Suprapubic skin (tissue), 4 donors: ENCODE measurements around the gene FNIP1. TPM values are rescaled to one million over a fixed set of nuclear protein-coding genes. Genes with fewer than 3 reads are reported as not detected.

Source experiments
- DNase-seq, 2 donors: peaks; one replicate each; pipeline ENCODE4 v3.0.0-alpha.2; 2019; ENCODE audit warnings: low spot score in 2 of 2
- H3K27ac ChIP-seq: fragments of 200-600 bp; sonication (generic); one replicate; pipeline ENCODE4 v1.5.1; 2019
- H3K27me3 ChIP-seq: fragments of 200-600 bp; sonication (generic); one replicate; pipeline ENCODE4 v1.5.1; 2019
- H3K36me3 ChIP-seq: fragments of 200-600 bp; sonication (generic); one replicate; pipeline ENCODE4 v1.5.1; 2019
- H3K4me1 ChIP-seq: fragments of 200-600 bp; sonication (generic); one replicate; pipeline ENCODE4 v1.5.1; 2019
- H3K4me3 ChIP-seq: fragments of 200-600 bp; sonication (generic); one replicate; pipeline ENCODE4 v1.5.1; 2019; ENCODE audit warnings: mild to moderate bottlenecking
- H3K9me3 ChIP-seq: fragments of 200-600 bp; sonication (generic); one replicate; pipeline ENCODE4 v1.5.1; 2019
- EP300 ChIP-seq: sonication (generic); formaldehyde crosslinking; IDR thresholded peaks from one replicate; pipeline ENCODE4 v1.6.1; 2017; ENCODE audit warnings: antibody characterized with exemption
- POLR2A ChIP-seq, 2 donors: fragments of 450-650 bp; IDR thresholded peaks; one replicate each; pipeline ENCODE4 v1.6.1; 2017; ENCODE audit warnings: antibody characterized with exemption in 2 of 2, mild to moderate bottlenecking in 2 of 2, moderate library complexity in 2 of 2
- POLR2AphosphoS5 ChIP-seq, 3 donors: sonication (generic); formaldehyde crosslinking; IDR thresholded peaks; one replicate each; pipeline ENCODE4 v1.6.1; 2017; ENCODE audit warnings: antibody characterized with exemption in 3 of 3
- WGBS: methylation state at CpG from one replicate; pipeline ENCODE4 v1.1.5; 2018; 5-methylcytosine and 5-hydroxymethylcytosine counted together
- total RNA-seq, 4 donors: library from RNA; depleted of rRNA; stranded (reverse); fragments of >200 nt; gene quantifications; one replicate each; pipeline ENCODE4 v1.1.0, GENCODE V29; 2016
- TF ChIP-seq, protein P1 (sequence below), 2 donors: fragments of 200-600 bp in 1 of 2; fragments of 450-650 bp in 1 of 2; sonication (generic) in 1 of 2; IDR thresholded peaks; one replicate each; pipeline ENCODE4 v1.5.1; 2016 to 2019; ENCODE audit warnings: antibody characterized with exemption in 2 of 2, mild to moderate bottlenecking in 1 of 2, moderate library complexity in 1 of 2

Gene FNIP1
- total RNA-seq, 4 donors from 2014 or later, result 24.6 to 65.4 (median 26.9) TPM

DNA sequence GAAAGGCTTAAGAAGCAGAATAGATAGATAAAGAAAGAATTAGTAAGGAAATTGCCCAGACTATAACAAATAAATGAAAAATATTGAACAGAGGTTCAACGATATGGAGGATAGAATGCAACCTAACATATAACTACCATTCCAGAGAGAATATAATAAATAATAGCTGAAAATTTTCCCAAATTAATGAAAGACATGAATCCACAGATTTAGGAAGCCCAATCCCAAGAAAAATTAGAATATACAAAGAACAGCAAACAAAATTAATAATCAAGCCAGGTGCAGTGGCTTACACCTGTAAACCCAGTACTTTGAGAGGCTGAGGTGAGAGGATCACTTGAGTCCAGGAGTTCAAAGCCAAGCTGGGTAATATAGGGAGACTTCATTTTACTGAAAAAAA lies 27.8 kb upstream of the FNIP1 start:
- Histone ChIP-seq H3K4me1 (no peaks in the 10 kb centered on the region), H3K27ac (no peak overlapping the region), H3K36me3 (no peaks in the 10 kb centered on the region), H3K27me3 (no peaks in the 10 kb centered on the region), H3K4me3 (no peak overlapping the region), H3K9me3 (no peaks in the 10 kb centered on the region)
- TF ChIP-seq, protein P1, sequence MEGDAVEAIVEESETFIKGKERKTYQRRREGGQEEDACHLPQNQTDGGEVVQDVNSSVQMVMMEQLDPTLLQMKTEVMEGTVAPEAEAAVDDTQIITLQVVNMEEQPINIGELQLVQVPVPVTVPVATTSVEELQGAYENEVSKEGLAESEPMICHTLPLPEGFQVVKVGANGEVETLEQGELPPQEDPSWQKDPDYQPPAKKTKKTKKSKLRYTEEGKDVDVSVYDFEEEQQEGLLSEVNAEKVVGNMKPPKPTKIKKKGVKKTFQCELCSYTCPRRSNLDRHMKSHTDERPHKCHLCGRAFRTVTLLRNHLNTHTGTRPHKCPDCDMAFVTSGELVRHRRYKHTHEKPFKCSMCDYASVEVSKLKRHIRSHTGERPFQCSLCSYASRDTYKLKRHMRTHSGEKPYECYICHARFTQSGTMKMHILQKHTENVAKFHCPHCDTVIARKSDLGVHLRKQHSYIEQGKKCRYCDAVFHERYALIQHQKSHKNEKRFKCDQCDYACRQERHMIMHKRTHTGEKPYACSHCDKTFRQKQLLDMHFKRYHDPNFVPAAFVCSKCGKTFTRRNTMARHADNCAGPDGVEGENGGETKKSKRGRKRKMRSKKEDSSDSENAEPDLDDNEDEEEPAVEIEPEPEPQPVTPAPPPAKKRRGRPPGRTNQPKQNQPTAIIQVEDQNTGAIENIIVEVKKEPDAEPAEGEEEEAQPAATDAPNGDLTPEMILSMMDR (IDR thresholded peaks at IDR 0.05), result no peak
- TF ChIP-seq EP300 (no peak), POLR2AphosphoS5 (IDR thresholded peaks at IDR 0.05) (no peak), POLR2A (IDR thresholded peaks at IDR 0.05) (no peak)
- 94% methylated on average over 1 of the region's 1 CpG for WGBS
- no peak for DNase-seq

DNA sequence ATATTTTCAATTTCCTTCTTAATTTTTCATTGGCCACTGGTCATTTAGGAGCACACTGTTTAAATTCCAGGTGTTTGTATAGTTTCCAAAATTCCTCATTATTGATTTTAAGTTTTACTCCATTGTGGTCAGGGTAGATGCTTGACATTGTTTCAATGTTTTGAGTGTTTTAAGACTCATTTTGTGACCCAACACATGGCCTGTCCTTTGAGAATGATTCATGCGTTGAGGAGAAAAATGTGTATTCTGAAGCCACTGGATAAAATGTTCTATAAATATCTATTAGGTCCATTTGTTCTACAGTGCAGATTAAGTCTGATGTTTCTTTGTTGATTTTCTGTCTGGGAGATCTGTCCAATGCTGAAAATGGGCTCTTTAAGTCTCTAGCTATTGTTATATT lies 24.4 kb upstream of the FNIP1 start:
- Histone ChIP-seq H3K4me1 (no peaks in the 10 kb centered on the region), H3K27me3 (no peaks in the 10 kb centered on the region), H3K4me3 (no peak overlapping the region), H3K27ac (no peak overlapping the region), H3K36me3 (no peaks in the 10 kb centered on the region), H3K9me3 (no peaks in the 10 kb centered on the region)
- TF ChIP-seq POLR2AphosphoS5 (IDR thresholded peaks at IDR 0.05), result no peak
- DNase-seq, result no peak
- WGBS, result 88% methylated on average over 1 of the region's 1 CpG

DNA sequence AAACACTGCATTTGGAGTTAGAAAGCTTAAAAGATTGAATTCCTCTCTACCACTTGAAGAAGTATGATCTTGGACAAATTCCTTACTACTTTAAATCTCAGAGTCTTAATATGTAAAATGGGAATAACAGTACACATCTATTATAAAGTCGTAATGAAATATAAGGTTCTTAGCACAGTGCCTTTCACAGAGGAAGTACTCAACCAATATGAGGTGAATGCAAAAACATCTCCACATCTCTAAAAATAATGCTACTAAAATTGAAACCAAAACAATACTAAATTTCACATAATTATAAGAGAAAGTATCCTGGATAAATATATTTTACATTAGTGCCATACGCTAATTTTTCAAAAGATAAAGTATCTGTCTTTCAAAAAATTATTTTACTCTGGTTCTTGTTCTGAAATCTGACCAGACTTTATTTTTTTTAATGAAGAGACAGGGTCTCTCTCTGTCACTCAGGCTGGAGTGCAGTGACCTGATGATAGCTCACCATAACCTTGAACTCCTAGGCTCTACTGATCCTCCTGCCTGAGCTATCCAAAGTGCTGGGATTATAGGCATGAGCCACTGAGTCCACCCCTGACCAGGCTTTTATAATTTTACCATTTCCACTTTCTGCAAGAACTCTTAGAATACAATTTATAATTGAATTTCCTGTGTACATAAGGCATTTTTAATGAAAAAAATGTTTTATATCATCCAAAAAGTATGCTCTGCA lies 21.3 kb upstream of the FNIP1 start:
- Histone ChIP-seq H3K9me3 (no peaks in the 10 kb centered on the region), H3K27ac (no peak overlapping the region), H3K4me1 (no peaks in the 10 kb centered on the region), H3K4me3 (no peak overlapping the region), H3K36me3 (no peaks in the 10 kb centered on the region), H3K27me3 (no peaks in the 10 kb centered on the region)
- no peak for DNase-seq
- TF ChIP-seq POLR2AphosphoS5 (IDR thresholded peaks at IDR 0.05) (no peak), POLR2A (IDR thresholded peaks at IDR 0.05) (no peak), EP300 (no peak)
- TF ChIP-seq, protein P1 (IDR thresholded peaks at IDR 0.05), result no peak
- 87% methylated on average over 2 of the region's 2 CpGs for WGBS

DNA sequence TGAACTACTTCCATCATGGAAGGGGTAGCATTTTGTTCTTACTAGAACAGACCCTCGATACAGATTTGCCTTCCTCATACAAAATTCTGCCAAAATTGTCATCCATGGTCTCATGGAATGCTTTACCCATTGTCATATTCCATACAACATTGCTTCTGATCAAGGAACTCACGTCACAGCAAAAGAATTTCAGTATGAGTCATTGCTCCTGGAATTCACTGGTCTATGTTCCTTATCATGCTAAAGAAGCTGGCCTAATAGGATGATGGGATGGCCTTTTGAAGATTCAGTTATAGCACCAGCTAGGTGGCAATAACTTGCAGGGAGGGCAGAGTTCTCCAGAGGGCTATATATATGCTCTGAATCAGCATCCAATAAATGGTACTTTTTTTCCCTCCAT lies 18.2 kb upstream of the FNIP1 start:
- H3K4me1 ChIP-seq, result no peaks in the 10 kb centered on the region
- 53% methylated on average over 2 of the region's 2 CpGs for WGBS
- TF ChIP-seq POLR2AphosphoS5 (IDR thresholded peaks at IDR 0.05), result no peak
- no peak for TF ChIP-seq POLR2A (IDR thresholded peaks at IDR 0.05)
- TF ChIP-seq EP300, result no peak
- TF ChIP-seq, protein P1 (IDR thresholded peaks at IDR 0.05), result no peak

DNA sequence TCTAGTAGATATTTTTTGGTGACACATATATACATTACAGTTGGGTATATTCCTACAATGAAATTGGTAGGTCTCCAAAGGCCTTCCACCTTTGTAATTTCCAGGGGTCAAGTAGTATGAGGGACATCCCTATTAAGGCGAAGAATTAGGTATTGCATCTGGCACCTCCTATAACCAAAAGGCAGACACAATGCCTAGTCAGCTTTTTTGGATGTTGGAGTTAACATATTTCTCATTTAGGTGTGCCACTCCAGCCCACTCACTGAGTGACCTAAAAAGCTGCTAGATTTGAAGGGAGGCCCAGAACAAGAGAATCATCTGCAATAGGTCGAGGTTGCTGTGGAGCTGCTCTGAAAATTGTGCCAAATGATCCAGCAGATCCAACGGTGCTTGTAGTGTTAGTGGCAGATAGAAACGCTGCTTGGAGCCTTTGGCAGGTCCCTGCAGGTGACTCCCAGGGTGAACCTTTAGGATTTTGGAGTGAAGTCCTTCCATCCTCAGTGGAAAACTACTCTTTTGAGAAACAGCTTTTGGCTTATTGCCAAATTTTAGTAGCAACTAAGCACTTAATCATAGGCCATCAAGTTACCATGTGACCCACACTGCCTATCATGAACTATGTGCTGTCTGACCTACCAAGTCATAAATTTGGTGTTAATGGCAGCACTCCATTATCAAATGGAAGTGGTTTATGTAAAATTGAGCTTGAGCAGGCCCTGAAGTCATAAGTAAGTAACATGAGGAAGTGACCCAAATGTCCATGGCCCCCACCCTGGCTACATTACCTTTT lies 15.7 kb upstream of the FNIP1 start:
- DNase-seq, result no peak
- 80% methylated on average over 4 of the region's 4 CpGs for WGBS
- H3K36me3 ChIP-seq, result no peaks in the 10 kb centered on the region
- TF ChIP-seq POLR2A (IDR thresholded peaks at IDR 0.05), result no peak
- no peak for TF ChIP-seq EP300
- TF ChIP-seq, protein P1 (IDR thresholded peaks at IDR 0.05), result no peak
- no peak for TF ChIP-seq POLR2AphosphoS5 (IDR thresholded peaks at IDR 0.05)
- no peak overlapping the region for H3K4me3 ChIP-seq
- no peaks in the 10 kb centered on the region for H3K9me3 ChIP-seq
- H3K27ac ChIP-seq, result no peak overlapping the region
- H3K27me3 ChIP-seq, result no peaks in the 10 kb centered on the region
- no peaks in the 10 kb centered on the region for H3K4me1 ChIP-seq

More for the DNA sequence above, 18.2 kb upstream of the FNIP1 start:
- Histone ChIP-seq H3K27ac (no peak overlapping the region), H3K27me3 (no peaks in the 10 kb centered on the region), H3K36me3 (no peaks in the 10 kb centered on the region), H3K4me3 (no peak overlapping the region), H3K9me3 (no peaks in the 10 kb centered on the region)
- DNase-seq, result no peak
